Thoracic aorta (tissue), 2 donors: ENCODE measurements around the gene LMO7. TPM values are rescaled to one million over a fixed set of nuclear protein-coding genes. Genes with fewer than 3 reads are reported as not detected.
"Not testable (repeated sequence)": the region's sequence is repeated elsewhere in the genome, so short reads cannot be mapped to it uniquely, and the experiment has no call there.

Experiments used
- ATAC-seq: fragments of 150-250 bp; one replicate; pipeline ENCODE4 v1.8.0; 2017; ENCODE audit warnings: low read depth; ENCODE audit not compliant: insufficient number of reproducible peaks, low FRiP score
- DNase-seq: peaks from one replicate; pipeline ENCODE4 v3.0.0-alpha.2; 2020; ENCODE audit warnings: low spot score
- H3K27ac ChIP-seq, 2 donors: fragments of 200-600 bp; sonication (generic); 1 replicate in 1 of 2; 2 replicates in 1 of 2; pipeline ENCODE4 v1.5.1; 2016; ENCODE audit warnings: mild to moderate bottlenecking in 2 of 2, moderate library complexity in 2 of 2
- H3K27me3 ChIP-seq: fragments of 200-600 bp; sonication (generic); replicated peaks from 2 replicates; pipeline ENCODE4 v1.6.0; 2016; ENCODE audit warnings: mild to moderate bottlenecking; ENCODE audit not compliant: insufficient read depth
- H3K36me3 ChIP-seq: fragments of 200-600 bp; sonication (generic); one replicate; pipeline ENCODE4 v1.5.1; 2016
- H3K4me1 ChIP-seq, 2 donors: fragments of 200-600 bp; sonication (generic); 1 replicate in 1 of 2; 2 replicates in 1 of 2; pipeline versions ENCODE4 v1.5.1 to v1.6.0; 2016; ENCODE audit warnings: low read depth in 2 of 2, mild to moderate bottlenecking in 1 of 2; ENCODE audit not compliant: control insufficient read depth in 1 of 2
- H3K4me3 ChIP-seq: fragments of 200-600 bp; sonication (generic); 2 replicates; pipeline ENCODE4 v1.5.1; 2016; ENCODE audit warnings: mild to moderate bottlenecking
- H3K9me3 ChIP-seq: fragments of 200-600 bp; sonication (generic); 2 replicates; pipeline ENCODE4 v1.5.1; 2016
- total RNA-seq, 2 donors: library from RNA; depleted of rRNA; stranded (reverse); fragments of >200 nt; gene quantifications; one replicate each; pipeline versions ENCODE4 v1.1.0 to v1.2.3, GENCODE V29; 2016
- TF ChIP-seq, protein P1 (sequence below): fragments of 200-600 bp; sonication (generic); IDR thresholded peaks from one replicate; pipeline ENCODE4 v1.5.1; 2019; ENCODE audit warnings: antibody characterized with exemption

LMO7 gene
- total RNA-seq, 2 donors from 2014 or later, result 76.3 to 89.9 TPM

DNA sequence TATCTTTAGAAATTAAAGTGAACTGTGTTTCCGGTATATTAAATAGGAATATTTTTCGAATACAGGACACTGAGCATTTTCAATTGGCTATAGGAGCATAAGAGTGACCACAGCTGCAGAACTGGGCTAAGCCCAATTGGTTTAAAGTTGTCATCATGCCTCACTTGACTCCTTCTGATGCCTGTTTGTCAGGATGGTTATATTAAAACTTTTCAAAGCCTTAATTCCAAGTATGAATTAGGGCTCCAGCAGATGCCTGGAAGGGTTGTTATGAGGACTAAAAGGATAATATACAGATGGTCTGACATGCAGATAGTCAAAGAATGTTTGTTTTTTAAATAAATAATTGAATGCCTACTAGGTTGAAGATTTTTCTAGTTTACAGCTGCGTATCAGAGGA is 100.0 kb downstream of the LMO7 start:
- Histone ChIP-seq H3K4me1 (peaks cover 8 to 29% of the 10 kb centered on the region in 2 donors), H3K4me3 (no peak overlapping the region), H3K27ac (peak overlapping the region in 1 of 2 donors; percentile 25), H3K27me3 (no peaks in the 10 kb centered on the region), H3K9me3 (no peaks in the 10 kb centered on the region), H3K36me3 (no peaks in the 10 kb centered on the region)
- no peak for ATAC-seq
- DNase-seq, result no peak
- TF ChIP-seq, protein P1, sequence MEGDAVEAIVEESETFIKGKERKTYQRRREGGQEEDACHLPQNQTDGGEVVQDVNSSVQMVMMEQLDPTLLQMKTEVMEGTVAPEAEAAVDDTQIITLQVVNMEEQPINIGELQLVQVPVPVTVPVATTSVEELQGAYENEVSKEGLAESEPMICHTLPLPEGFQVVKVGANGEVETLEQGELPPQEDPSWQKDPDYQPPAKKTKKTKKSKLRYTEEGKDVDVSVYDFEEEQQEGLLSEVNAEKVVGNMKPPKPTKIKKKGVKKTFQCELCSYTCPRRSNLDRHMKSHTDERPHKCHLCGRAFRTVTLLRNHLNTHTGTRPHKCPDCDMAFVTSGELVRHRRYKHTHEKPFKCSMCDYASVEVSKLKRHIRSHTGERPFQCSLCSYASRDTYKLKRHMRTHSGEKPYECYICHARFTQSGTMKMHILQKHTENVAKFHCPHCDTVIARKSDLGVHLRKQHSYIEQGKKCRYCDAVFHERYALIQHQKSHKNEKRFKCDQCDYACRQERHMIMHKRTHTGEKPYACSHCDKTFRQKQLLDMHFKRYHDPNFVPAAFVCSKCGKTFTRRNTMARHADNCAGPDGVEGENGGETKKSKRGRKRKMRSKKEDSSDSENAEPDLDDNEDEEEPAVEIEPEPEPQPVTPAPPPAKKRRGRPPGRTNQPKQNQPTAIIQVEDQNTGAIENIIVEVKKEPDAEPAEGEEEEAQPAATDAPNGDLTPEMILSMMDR, result no peak

GRCh38 chr13:75738841-75739240 is 102.7 kb downstream of the LMO7 start:
- Histone ChIP-seq H3K27ac (no peak overlapping the region), H3K4me3 (no peak overlapping the region), H3K27me3 (no peaks in the 10 kb centered on the region), H3K4me1 (peaks cover 8 to 34% of the 10 kb centered on the region in 2 donors), H3K9me3 (no peaks in the 10 kb centered on the region), H3K36me3 (no peaks in the 10 kb centered on the region)
- DNase-seq (no peak), ATAC-seq (no peak)
- TF ChIP-seq, protein P1, result no peak

GRCh38 chr13:75739244-75739868 is 103.2 kb downstream of the LMO7 start:
- Histone ChIP-seq H3K9me3 (no peaks in the 10 kb centered on the region), H3K4me3 (no peak overlapping the region), H3K27ac (peak overlapping the region in 1 of 2 donors; percentile 4), H3K4me1 (peaks cover 9 to 39% of the 10 kb centered on the region in 2 donors), H3K27me3 (no peaks in the 10 kb centered on the region), H3K36me3 (no peaks in the 10 kb centered on the region)
- no peak for ATAC-seq
- no peak for DNase-seq
- TF ChIP-seq, protein P1, result no peak

DNA sequence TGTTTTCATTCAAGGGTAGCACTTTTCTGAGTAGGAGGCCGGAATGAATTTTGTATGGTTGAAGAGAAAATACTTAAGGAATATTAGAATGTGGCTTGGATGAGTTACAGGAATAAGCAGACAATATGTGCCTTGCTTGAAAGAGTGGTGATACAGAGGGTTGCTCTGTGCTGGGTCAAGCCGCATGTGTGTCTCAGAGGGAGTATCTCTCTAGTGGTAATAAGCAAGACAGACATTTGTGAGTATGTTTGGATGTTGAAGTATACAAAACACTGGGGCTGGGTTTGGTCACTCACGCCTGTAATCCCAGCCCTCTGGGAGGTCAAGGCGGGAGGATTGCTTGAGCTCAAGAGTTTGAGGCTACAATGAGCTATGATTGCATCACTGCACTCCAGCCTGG is 103.9 kb downstream of the LMO7 start:
- no peaks in the 10 kb centered on the region for H3K27me3 ChIP-seq
- no peaks in the 10 kb centered on the region for H3K9me3 ChIP-seq
- H3K4me1 ChIP-seq, result peaks cover 14 to 46% of the 10 kb centered on the region in 2 donors
- TF ChIP-seq, protein P1, result no peak
- ATAC-seq (no peak), DNase-seq (no peak)
- H3K36me3 ChIP-seq, result no peaks in the 10 kb centered on the region
- peak overlapping the region in 1 of 2 donors; percentile 4 for H3K27ac ChIP-seq
- no peak overlapping the region for H3K4me3 ChIP-seq

- H3K27ac ChIP-seq, H3K27me3 ChIP-seq, H3K36me3 ChIP-seq, H3K4me3 ChIP-seq, H3K9me3 ChIP-seq, DNase-seq, ATAC-seq: not testable (repeated sequence)
- H3K4me1 ChIP-seq, result peaks cover 9 to 33% of the 10 kb centered on the region in 2 donors
Observed at GRCh38 chr13:75743072-75743471, 106.9 kb downstream of the LMO7 start.

GRCh38 chr13:75744127-75744526 is 108.0 kb downstream of the LMO7 start:
- ATAC-seq (peak; percentile 32), DNase-seq (no peak)
- Histone ChIP-seq H3K4me3 (peak overlapping the region; percentile 36), H3K9me3 (no peaks in the 10 kb centered on the region), H3K27ac (peak overlapping the region; percentile 7 to 64), H3K27me3 (no peaks in the 10 kb centered on the region), H3K36me3 (no peaks in the 10 kb centered on the region), H3K4me1 (peaks cover 8 to 35% of the 10 kb centered on the region in 2 donors)
- TF ChIP-seq, protein P1, result no peak
